Adipose tissue (tissue), 3 donors: ENCODE results near the gene ENC1. TPM values are rescaled to one million over a fixed set of nuclear protein-coding genes. Genes with fewer than 3 reads are reported as not detected.

Source experiments
- H3K27ac ChIP-seq: one replicate; pipeline ENCODE4 v1.5.1; 2013; ENCODE audit warnings: low read depth, low read length
- WGBS, 3 donors: extraction: QIAGEN DNeasy Blood & Tissue Kit; methylation state at CpG; one replicate each; pipeline ENCODE4 v1.1.7; 2013; 5-methylcytosine and 5-hydroxymethylcytosine counted together
- polyA plus RNA-seq, 3 donors: library from polyadenylated mRNA; stranded (reverse); fragments of 200-250 nt; gene quantifications; one replicate each; pipeline ENCODE4 v1.2.3, GENCODE V29; 2013
- donor health status: healthy with polysubstance abuse.
- donor health status: Bipolar disorder and iron deficiency.
- donor health status: healthy.

The ENC1 gene
- polyA plus RNA-seq, 3 donors, result 4.4 to 11.1 (median 5.4) TPM

DNA sequence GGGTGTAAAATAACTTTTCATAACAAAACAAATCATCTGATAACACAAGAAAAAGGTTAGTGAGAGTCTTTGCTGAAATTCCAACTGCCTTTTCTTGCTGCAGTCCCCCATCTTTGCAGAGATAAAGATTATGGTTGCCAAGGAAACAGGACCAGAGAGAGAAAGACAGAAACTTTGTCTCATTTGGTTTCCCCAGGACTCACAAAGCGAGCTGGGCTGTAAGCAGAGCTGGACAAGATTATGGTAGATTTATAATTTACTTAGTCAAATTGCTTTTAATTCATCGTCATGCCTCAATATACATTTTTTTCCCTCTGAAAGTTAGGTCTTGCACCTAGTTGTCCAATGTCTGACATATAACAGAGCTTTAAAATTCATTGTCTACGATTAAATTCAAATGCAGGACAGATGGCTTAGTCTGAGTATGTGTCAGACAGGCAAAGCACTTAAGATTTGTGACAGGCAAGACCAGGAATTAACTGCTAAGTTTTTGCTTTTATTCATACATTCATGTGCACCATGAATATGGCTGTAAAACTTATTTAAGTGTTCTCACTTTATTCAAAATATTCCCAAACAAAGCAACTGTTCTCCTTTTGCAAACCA, 17.4 kb downstream of the ENC1 start:
- 78 to 91% (median 86%) methylated on average over 3 of the region's 3 CpGs for WGBS, 3 donors
- no peak overlapping the region for H3K27ac ChIP-seq

DNA sequence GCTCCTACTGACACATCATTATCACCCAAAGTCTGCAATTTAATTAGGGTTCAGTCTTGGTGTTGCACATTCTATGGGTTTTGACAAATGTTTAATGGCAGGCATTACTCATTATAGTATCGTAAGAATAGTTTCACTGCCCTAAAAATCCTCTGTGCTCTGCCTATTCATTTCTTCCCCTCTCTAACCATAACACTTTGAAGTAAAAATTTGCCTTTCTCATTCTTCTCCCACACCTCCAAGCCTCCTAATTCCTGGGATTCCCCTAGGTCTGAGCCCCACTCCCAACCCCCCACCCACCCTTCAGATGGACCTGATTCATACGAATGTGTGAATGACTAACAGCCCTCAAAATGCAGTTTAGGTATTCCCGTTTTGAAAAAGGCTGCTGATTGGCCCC, 18.4 kb downstream of the ENC1 start:
- H3K27ac ChIP-seq, result no peak overlapping the region
- WGBS, 3 donors, result 68 to 73% (median 69%) methylated on average over 3 of the region's 3 CpGs

DNA sequence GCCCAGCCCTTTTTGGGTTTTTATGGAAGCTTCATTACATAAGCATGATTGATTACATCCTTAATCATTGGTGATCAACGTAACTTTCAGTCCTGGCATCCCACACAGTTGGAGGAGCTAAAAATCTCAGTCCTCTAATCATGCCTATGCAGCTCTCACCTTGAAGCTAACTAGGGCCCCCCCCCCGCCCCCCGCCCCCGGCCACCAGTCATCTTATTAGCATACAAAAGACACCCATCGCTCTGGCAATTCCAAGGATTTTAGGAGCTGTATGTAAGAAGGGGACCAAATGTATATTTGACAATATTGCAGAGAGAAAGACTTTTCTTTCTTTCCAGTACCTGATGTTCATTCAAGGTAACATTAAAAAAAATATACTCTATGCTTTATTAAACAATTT, 19.0 kb downstream of the ENC1 start:
- WGBS, 3 donors, result 61 to 87% (median 77%) methylated on average over 5 of the region's 5 CpGs
- H3K27ac ChIP-seq, result no peak overlapping the region

GRCh38 chr5:74619308-74619707, 21.2 kb downstream of the ENC1 start:
- WGBS, 3 donors, result 38 to 71% (median 67%) methylated on average over 1 of the region's 1 CpG
- no peak overlapping the region for H3K27ac ChIP-seq

GRCh38 chr5:74618106-74618505, 22.4 kb downstream of the ENC1 start:
- WGBS, 3 donors, result 94 to 100% (median 99%) methylated on average over 4 to 5 of the region's 5 CpGs
- H3K27ac ChIP-seq, result no peak overlapping the region

DNA sequence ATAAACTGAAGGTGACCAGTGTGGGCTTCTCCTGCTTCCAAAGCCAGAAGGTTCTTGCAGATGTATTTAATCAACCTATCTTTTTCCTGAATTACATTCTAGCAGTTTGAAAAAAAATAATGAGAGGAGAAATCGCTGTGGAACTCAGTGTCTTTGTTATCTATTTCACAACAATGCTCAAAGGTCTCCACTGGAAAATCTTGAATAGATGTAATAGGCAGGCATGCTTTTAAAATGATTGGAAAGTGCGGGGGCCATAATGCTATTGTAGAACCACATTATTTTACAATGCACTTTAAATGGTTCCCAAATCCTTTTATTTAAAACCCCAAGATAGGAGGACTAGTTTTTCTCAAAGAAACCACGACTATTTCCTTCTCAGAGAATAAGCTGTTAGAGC, 23.3 kb downstream of the ENC1 start:
- WGBS, 3 donors, result 72 to 86% (median 77%) methylated on average over 3 of the region's 3 CpGs
- no peak overlapping the region for H3K27ac ChIP-seq

DNA sequence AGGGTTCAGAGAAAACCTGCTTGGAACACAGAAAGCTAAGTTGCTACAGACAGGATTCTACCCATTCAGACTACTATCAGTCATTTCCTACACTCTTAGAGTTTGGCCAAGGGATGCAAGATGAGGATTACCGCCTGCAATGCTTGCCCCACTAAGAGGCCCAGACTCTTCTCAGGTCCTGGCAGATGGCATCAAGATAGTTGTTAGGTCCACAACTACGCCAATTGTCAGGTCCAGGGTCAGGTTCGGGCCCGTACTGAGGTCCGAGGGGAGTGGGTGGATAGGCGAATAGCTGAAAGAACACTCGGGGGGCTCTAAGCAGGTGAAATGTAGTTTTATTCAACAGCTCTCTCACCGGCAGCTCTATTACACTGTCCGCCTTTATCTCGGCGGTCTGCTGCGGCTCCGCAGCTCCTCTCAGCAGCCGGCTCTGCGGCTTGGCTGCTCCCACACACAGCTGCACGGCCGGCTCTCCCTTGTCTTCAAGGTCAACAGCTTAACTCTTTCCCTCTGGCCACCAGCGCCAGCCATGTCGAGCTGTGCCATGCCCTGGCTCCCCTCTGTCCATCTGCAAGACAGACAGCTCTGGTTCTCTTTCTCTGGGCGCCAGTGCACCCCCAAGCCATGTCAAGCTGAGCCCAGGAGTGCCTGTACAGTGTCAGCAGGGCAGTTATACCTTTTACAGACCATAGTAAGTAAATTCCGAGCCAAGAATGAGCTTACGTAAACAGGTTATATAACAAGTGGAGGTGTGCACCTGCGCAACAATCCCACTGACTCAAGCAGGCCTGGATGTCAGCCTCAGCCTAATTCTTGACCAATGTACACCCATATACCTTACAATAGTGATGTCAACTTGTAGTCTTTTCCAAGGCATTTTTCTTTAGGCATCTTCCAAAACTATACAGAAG, 24.0 kb downstream of the ENC1 start:
- WGBS, 3 donors, result 48 to 87% (median 86%) methylated on average over 23 of the region's 23 CpGs
- H3K27ac ChIP-seq, result no peak overlapping the region

DNA sequence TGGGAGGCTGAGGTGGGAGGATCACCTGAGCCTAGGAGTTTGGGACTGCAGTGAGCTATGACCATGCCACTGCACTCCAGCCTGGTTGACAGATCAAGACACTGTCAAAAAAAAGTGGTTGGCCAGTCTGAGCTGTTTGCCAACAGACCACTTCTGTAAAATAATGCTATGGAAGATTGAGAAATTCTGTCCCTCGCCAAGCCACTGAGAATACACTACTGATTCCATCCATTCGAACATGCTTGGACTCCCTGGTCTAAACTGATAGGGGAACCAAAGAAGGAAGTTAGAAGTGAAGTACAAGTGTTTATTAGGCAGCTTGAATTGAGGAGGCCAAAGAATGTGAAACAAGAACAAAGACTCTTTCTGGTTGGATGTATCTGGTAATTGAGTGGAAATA, 27.2 kb downstream of the ENC1 start:
- WGBS, 3 donors, result 55 to 90% (median 62%) methylated on average over 2 of the region's 2 CpGs
- H3K27ac ChIP-seq, result no peak overlapping the region

- WGBS, 3 donors, result 83 to 92% (median 92%) methylated on average over 3 of the region's 3 CpGs
Observed at GRCh38 chr5:74612045-74612444, 28.5 kb downstream of the ENC1 start.

GRCh38 chr5:74608736-74609601, 31.6 kb downstream of the ENC1 start:
- WGBS, 3 donors, result 76 to 88% (median 86%) methylated on average over 5 of the region's 5 CpGs
- H3K27ac ChIP-seq, result no peak overlapping the region

More at GRCh38 chr5:74612045-74612444, 28.5 kb downstream of the ENC1 start:
- no peak overlapping the region for H3K27ac ChIP-seq

DNA sequence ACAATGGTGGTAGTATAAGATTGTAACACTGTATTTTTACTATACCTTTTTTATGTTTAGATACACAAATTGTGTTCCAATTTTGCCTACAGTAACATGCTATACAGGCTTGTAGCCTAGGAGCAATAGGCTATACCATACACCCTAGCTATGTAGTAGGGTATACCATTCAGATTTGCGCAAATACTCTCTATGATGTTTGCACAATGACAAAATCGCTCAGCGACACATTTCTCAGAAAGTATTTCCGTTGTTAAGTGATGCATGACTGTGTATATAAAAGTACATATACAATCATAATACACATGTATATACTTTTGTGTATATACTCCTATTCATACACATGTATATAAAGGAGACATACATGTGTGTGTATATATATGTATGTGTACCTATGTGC, 34.8 kb downstream of the ENC1 start:
- no peak overlapping the region for H3K27ac ChIP-seq
- 95 to 96% (median 96%) methylated on average over 4 of the region's 4 CpGs for WGBS, 3 donors

DNA sequence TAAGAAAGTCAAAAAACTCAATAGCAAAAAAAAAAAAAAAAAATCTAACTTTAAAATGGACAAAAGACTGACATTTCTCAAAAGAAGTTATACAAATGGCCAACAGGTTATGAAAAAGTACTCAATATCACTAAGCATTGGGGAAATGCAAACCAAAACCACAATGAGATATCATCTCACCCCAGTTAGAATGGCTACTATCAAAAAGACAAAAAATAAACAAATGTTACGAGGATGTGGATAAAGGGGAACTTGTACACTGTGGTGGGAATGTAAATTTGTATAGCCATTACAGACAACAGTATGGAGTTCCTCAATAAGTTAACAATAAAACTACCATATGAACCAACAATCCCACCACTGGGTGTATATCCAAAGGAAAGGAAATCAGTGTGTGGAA, 37.2 kb downstream of the ENC1 start:
- WGBS, 3 donors, result 26 to 70% (median 43%) methylated on average over 1 of the region's 1 CpG
- no peak overlapping the region for H3K27ac ChIP-seq

- 37 to 90% (median 85%) methylated on average over 2 of the region's 2 CpGs for WGBS, 3 donors
- H3K27ac ChIP-seq, result no peak overlapping the region
Observed at GRCh38 chr5:74599148-74599547, 41.4 kb downstream of the ENC1 start.

DNA sequence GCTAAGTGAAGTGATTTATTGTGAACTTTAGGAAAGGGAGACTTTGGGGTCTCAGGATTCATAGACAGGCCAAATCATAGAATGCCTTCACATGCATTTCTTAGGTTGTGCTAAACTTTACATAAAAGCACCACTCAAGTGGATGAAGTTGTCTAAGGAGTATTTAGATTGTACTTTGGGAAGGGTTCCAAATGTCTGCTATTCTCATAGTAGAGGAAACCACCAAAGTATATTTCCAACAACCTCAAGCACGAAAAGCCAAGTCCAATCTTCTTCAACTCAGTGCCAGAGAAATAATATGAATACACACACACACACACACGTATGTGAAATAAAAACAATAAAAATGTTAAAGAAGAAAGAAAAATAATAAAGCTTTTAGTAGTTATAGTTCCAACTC, 41.8 kb downstream of the ENC1 start:
- no peak overlapping the region for H3K27ac ChIP-seq
- 28 to 59% (median 55%) methylated on average over 2 of the region's 2 CpGs for WGBS, 3 donors

DNA sequence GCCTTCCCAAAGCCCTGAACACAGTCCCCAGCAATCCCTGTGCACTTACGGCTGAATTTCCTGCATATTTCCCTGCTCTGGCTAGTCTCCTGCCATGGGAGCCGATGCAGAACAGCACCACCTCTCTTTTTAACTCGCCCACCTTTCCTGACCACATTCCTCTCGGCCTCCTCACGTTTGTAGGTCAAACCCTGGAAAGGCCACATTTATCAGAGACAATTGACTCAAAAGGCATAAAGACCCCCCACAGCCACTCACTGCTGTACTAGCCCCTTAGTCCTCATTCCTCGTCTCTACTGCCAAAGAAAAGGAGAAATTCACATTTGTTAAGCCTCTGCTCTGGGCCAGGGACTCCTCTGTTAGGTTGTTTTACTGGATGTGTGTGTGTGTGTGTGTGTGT, 43.6 kb downstream of the ENC1 start:
- 86 to 89% (median 86%) methylated on average over 6 of the region's 6 CpGs for WGBS, 3 donors
- no peak overlapping the region for H3K27ac ChIP-seq

DNA sequence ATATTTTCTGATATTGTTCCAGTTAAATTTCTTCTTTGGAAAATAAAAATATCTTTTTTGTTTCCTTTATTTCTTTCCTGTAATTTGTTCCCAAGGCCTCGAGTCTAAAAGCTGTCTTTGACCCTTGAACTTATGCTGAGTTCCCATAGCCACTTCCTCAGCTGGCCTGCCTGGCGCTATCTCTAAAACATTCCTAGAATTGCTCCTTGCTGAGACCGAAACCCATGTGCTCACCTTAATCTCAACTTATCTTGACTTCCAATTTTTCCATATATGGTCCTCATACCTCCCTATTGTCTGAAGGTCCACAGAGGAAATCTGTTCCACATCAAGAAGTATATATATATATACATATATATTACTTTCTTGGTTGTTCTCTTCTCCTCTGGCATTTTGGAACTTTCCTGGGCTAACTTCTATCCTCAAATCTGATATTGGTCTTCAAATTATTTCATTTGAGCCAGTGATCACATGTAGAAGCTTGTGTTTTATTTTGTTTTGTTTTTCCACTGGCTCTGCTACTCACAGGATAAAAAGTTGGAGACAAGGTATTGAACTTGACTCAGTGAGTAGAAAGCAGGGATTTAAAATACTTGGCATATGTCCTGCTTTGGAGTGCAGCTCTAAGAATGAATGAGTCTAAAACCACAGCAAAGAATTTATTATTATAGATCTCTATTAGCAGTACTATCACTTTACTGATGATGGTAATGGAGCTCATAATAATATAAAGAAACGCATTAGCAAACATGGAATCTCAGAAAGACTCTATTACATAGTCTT, 45.2 kb downstream of the ENC1 start:
- 49 to 67% (median 65%) methylated on average over 4 of the region's 4 CpGs for WGBS, 3 donors
- no peak overlapping the region for H3K27ac ChIP-seq

- no peak overlapping the region for H3K27ac ChIP-seq
- WGBS, 3 donors, result 72 to 82% (median 80%) methylated on average over 6 of the region's 6 CpGs
Observed at GRCh38 chr5:74594137-74595040, 46.1 kb downstream of the ENC1 start.
